ENCODE measurements around the gene SLC2A11. TPM values are rescaled to one million over a fixed set of nuclear protein-coding genes. Genes with fewer than 3 reads are reported as not detected.

The SLC2A11 gene
- total and polyA plus RNA-seq, 2 experiments from 2014 or later = 6.1 to 16.6 TPM

- no peaks in the 10 kb centered on the region for H3K79me2 ChIP-seq (ENCODE audit: insufficient read depth)
- no peak for DNase-seq
- in situ Hi-C loops (cut with MboI) = no loop called here
- H2AFZ ChIP-seq = no peak overlapping the region
- TF ChIP-seq EZH2 (IDR thresholded peaks at IDR 0.05; ENCODE audit: insufficient read depth, poor library complexity, severe bottlenecking) = no peak
- TF ChIP-seq EZH2phosphoT487 (IDR thresholded peaks at IDR 0.05; ENCODE audit: insufficient read depth, low read depth) = no peak
- no peaks in the 10 kb centered on the region for H3K9me3 ChIP-seq (ENCODE audit: low read depth)
- no peaks in the 10 kb centered on the region for H4K20me1 ChIP-seq (ENCODE audit: insufficient read depth)
- H3K4me1 ChIP-seq (ENCODE audit: insufficient read depth) = no peaks in the 10 kb centered on the region; the same call in 1 of the 2 replicates
- no peak overlapping the region for H3K4me2 ChIP-seq (ENCODE audit: unreplicated experiment)
- no peak overlapping the region for H3K4me3 ChIP-seq
- H3K27ac ChIP-seq = no peak overlapping the region
- H3K27me3 ChIP-seq (replicated peaks; ENCODE audit: insufficient read depth) = no peaks in the 10 kb centered on the region
- whole genome bisulfite sequencing, 2 experiments (ENCODE audit: low coverage in 1 of 2, low lambda C conversion rate in 2 of 2, missing lambda C conversion rate in 2 of 2) = 76 to 80% methylated on average over 22 to 24 of the region's 24 CpGs
- H3K9me2 ChIP-seq (ENCODE audit: insufficient read depth) = no peaks in the 10 kb centered on the region
- no peaks in the 10 kb centered on the region for H3F3A ChIP-seq (ENCODE audit: insufficient read depth)
- H3K9ac ChIP-seq = no peak overlapping the region
- no peaks in the 10 kb centered on the region for H3K36me3 ChIP-seq (ENCODE audit: low read depth)
Measured at GRCh38 chr22:23847991-23848864, 9.4 kb upstream of the SLC2A11 start.

GRCh38 chr22:23849009-23850006 is 8.4 kb upstream of the SLC2A11 start:
- Histone ChIP-seq H3F3A (ENCODE audit: insufficient read depth) (no peaks in the 10 kb centered on the region), H4K20me1 (ENCODE audit: insufficient read depth) (no peaks in the 10 kb centered on the region), H3K36me3 (ENCODE audit: low read depth) (no peaks in the 10 kb centered on the region), H2AFZ (no peak overlapping the region), H3K9ac (no peak overlapping the region), H3K4me2 (ENCODE audit: unreplicated experiment) (peak overlapping the region; percentile 50), H3K79me2 (ENCODE audit: insufficient read depth) (no peaks in the 10 kb centered on the region), H3K9me3 (ENCODE audit: low read depth) (no peaks in the 10 kb centered on the region), H3K27ac (no peak overlapping the region), H3K27me3 (replicated peaks; ENCODE audit: insufficient read depth) (no peaks in the 10 kb centered on the region), H3K4me1 (ENCODE audit: insufficient read depth) (no peaks in the 10 kb centered on the region; the same call in 1 of the 2 replicates), H3K4me3 (0 out of 2 replicates have a peak overlapping the region, but pooled peaks have one; percentile 28), H3K9me2 (ENCODE audit: insufficient read depth) (no peaks in the 10 kb centered on the region)
- TF ChIP-seq EZH2phosphoT487 (IDR thresholded peaks at IDR 0.05; ENCODE audit: insufficient read depth, low read depth) (no peak), EZH2 (IDR thresholded peaks at IDR 0.05; ENCODE audit: insufficient read depth, poor library complexity, severe bottlenecking) (no peak)
- in situ Hi-C loops (cut with MboI) = no loop called here
- 20 to 23% methylated on average over 50 to 61 of the region's 62 CpGs for WGBS, 2 experiments (ENCODE audit: low coverage in 1 of 2, low lambda C conversion rate in 2 of 2, missing lambda C conversion rate in 2 of 2)
- peak; percentile 86 for DNase-seq

- Histone ChIP-seq H3K9me2 (ENCODE audit: insufficient read depth) (no peaks in the 10 kb centered on the region), H3K4me1 (ENCODE audit: insufficient read depth) (no peaks in the 10 kb centered on the region; the same call in 1 of the 2 replicates), H3K27ac (no peak overlapping the region), H3K9me3 (ENCODE audit: low read depth) (no peaks in the 10 kb centered on the region), H3K79me2 (ENCODE audit: insufficient read depth) (no peaks in the 10 kb centered on the region), H3K27me3 (replicated peaks; ENCODE audit: insufficient read depth) (no peaks in the 10 kb centered on the region), H3F3A (ENCODE audit: insufficient read depth) (no peaks in the 10 kb centered on the region), H3K9ac (no peak overlapping the region), H2AFZ (no peak overlapping the region), H4K20me1 (ENCODE audit: insufficient read depth) (no peaks in the 10 kb centered on the region), H3K36me3 (ENCODE audit: low read depth) (no peaks in the 10 kb centered on the region), H3K4me2 (ENCODE audit: unreplicated experiment) (peak overlapping the region; percentile 50), H3K4me3 (no peak overlapping the region)
- DNase-seq = no peak
- in situ Hi-C loops (cut with MboI) = no loop called here
- TF ChIP-seq EZH2phosphoT487 (IDR thresholded peaks at IDR 0.05; ENCODE audit: insufficient read depth, low read depth) (no peak), EZH2 (IDR thresholded peaks at IDR 0.05; ENCODE audit: insufficient read depth, poor library complexity, severe bottlenecking) (no peak)
- WGBS, 2 experiments (ENCODE audit: low coverage in 1 of 2, low lambda C conversion rate in 2 of 2, missing lambda C conversion rate in 2 of 2) = 78 to 82% methylated on average over 16 of the region's 16 CpGs
Measured at GRCh38 chr22:23850136-23850611, 7.5 kb upstream of the SLC2A11 start.

Data from GM23248 (cell line).